Placental pericyte (primary cell): ENCODE results near the gene UBTD1. TPM values are rescaled to one million over a fixed set of nuclear protein-coding genes. Genes with fewer than 3 reads are reported as not detected.

ENCODE experiments used
- total RNA-seq: library from RNA; depleted of rRNA; stranded (reverse); fragments of >200 nt; gene quantifications from 2 replicates; pipeline ENCODE4 v1.2.3, GENCODE V29; 2012

The UBTD1 gene, protein sequence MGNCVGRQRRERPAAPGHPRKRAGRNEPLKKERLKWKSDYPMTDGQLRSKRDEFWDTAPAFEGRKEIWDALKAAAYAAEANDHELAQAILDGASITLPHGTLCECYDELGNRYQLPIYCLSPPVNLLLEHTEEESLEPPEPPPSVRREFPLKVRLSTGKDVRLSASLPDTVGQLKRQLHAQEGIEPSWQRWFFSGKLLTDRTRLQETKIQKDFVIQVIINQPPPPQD
- total RNA-seq: 41.6 and 54.0 TPM in 2 replicates

DNA sequence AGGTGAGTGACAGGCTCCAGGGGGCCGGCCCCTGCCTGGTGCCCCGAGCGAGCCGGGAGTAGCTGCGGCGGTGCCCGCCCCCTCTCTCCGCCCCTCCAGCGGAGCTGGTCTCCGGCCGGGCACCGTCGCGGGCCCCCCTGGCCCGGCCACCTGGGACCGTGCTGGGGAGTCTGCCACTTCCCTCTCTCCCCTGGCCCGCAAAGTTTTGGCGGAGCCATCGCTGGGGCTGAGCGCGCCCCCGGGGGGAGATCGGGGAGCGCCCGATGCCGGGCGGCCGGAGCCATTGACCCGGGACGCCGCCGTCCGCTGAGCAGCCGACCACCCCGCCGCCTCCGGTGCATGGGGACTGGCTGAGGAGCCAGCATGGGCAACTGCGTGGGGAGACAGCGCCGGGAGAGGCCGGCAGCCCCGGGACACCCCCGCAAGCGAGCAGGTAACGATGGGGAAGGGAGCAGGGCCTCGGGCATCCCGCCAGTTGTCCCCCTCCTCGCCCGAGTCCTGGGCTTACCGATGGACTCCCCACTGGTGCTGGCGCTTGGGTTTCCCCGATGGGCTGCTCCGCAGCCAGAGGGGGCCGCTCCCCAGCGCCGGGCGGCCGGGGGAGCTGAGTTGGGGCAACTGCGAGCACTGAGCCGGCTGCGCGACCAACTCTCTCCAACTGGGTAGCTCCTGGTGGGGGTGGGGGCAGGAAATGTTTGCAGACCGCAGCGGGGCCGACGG lies at the start of gene UBTD1:
TSS of gene UBTD1 (plus strand) at position 84 of the 720 bp plus-strand sequence. CDS start at position 364, 280 bp downstream.

DNA sequence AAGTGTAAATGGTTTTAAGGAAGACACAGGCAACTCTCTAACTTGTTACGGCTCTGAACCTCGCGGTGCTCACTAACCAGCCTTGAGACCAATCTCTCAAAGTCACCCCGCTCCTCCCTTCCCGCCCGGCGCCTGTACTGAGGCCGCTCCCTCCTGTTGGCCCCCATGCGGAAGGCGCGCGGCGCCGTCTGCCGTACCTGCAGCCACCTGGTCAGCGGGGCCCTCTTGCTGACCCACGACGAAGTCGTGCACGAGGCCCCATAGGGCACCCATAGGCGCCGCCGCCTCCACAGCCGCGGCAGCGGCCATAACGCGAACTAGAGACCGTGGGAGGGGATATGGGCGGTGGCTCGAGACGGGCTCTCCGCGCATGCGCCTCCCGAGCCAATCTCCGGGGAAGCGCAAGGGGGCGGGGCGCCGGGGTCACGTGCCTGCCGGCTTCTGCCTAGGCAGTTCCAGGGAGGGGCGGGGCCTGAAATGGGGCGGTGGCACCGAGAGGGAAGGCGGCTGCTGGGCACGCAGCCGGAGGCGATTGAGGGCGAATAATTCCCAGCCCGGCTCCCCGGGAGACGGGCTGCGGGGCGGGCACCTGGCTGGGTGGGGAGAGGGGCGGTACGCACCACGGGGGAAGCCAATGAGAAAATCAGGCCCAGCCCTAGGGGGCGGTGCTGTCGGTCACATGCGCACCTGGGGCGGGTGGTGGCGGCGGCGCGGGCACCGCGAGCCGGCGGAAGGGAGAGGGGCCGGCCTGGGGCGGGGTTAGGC lies 466 bp upstream of the UBTD1 start, which contains the start of gene MMS19:
TSS of gene MMS19 (minus strand) at position 347 of the 765 bp plus-strand sequence. CDS start at position 309, 38 bp downstream.

DNA sequence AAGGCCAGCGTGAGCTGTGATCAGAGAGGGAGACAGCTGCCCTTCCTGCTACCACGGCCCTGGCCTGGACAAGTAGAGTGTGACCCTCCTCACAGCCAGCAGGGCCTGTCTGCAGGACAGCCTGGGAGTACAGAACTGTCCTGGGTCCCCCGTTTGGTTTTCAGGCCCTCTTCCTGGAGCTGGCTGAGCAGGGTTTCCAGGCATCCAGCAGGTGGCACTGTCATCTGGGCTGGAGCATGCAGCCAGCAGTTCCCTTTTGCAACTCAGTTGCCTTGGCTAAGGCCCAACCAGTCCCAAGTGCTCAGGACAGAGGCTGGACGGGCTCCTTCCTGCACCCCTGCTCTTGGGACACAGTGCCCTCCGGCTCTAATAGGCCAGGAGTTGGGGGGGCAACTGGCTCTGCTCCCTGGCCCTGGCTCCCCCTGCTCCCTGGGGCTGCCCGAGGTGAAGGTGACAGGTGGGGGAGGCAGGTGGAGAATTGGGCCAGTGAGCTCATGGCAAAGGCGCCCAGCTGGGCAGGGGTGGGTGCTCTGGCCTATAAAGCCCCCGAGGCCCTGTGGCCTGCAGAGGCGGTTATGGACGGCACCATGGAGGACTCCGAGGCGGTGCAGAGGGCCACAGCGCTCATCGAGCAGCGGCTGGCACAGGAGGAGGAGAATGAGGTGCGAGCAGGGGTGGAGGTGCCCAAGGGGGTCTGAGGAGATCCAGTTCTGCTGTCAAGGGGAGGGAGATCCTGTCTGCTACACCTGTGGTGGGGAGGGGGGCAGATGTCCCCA lies 73.7 kb downstream of the UBTD1 start, which contains the start of gene ANKRD2:
TSS of gene ANKRD2 (plus strand) at position 566 of the 776 bp plus-strand sequence. CDS start at position 576, 10 bp downstream.

DNA sequence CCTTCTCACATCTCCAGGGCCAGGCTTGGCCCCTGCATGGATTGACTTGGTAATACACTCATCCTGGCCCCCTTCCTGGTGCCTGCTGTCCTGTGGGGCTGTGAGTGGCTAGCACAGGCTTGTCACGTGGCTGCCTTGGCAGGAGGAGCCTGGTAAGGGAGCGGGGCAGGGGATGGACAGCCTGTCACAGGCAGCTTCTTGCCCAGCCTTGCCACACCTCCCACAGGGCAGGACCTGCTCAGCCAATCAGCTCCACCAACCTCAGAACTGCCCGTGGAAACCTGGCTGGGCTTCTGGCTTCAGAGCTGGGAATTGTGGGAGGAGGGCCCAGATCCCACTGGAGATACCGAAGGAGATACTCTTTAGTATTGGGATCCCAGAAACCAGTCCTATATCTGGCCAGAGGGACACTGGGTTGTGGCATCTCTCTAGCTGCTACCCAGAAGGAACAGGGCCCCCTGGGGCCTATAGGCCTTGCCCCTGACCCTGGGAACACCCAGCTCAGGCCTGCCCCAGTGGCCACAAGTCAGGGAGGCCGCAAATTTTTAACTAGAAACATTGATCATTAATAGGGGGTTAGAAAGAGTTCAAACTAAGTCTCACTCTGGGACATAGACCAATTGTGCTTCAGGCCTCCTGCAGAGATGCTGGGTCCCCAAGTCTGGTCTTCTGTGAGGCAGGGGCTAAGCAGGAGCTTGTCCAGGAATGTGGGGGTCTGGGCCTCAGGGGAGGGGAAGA lies 85.5 kb downstream of the UBTD1 start, which contains the start of gene HOGA1:
TSS of gene HOGA1 (plus strand) at position 330 of the 738 bp plus-strand sequence. CDS start at position 645, 315 bp downstream.

DNA sequence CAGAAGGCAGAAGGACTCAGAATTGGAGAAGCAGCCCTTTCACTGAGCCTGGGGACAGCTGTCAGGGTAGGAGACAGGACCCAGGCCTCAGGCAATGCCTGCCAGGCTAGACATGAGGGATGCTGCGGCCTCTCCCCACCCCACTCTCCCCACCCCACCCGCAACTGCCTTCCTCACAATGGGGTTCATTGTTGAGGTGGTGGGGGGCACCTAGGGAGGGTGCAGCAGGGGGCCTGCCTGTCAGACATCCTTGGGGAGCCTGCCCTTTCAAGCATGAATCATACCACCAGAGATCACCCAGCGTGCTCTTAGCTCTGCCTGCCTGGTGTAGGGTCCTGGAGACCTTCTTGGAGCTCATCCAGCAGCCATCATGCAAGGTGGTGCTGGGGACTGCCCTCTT lies 90.8 kb downstream of the UBTD1 start, which contains the start of gene C10orf62:
TSS of gene C10orf62 (plus strand) at position 243 of the 400 bp plus-strand sequence. CDS start 177 bp downstream, outside the sequence.

Other genes with a start within 250 kb of the UBTD1 start
- gene ARHGAP19, start 206.3 kb upstream of the UBTD1 start, total RNA-seq: 2.8 and 15.2 TPM in 2 replicates
- 0.86 and 1.8 TPM in 2 replicates for gene FRAT1, start 179.7 kb upstream of the UBTD1 start, total RNA-seq
- gene FRAT2, start 164.2 kb upstream of the UBTD1 start, total RNA-seq: 3.9 and 6.0 TPM in 2 replicates
- gene RRP12, start 97.6 kb upstream of the UBTD1 start, total RNA-seq: 31.1 and 50.0 TPM in 2 replicates
- 274 and 654 TPM in 2 replicates for gene PGAM1, start 72.7 kb upstream of the UBTD1 start, total RNA-seq
- 48.1 and 54.1 TPM in 2 replicates for gene EXOSC1, start 52.9 kb upstream of the UBTD1 start, total RNA-seq
- gene ZDHHC16, start 52.7 kb upstream of the UBTD1 start, total RNA-seq: 55.1 and 92.6 TPM in 2 replicates
- 66.7 and 102 TPM in 2 replicates for gene MMS19, start 502 bp upstream of the UBTD1 start, total RNA-seq
- gene ANKRD2, start 73.9 kb downstream of the UBTD1 start, total RNA-seq: not detected in 2 replicates
- gene HOGA1, start 85.5 kb downstream of the UBTD1 start, total RNA-seq: 0.14 and 0.44 TPM in 2 replicates
- not detected in 2 replicates for gene C10orf62, start 90.8 kb downstream of the UBTD1 start, total RNA-seq
- 4.6 and 5.7 TPM in 2 replicates for gene MORN4, start 134.6 kb downstream of the UBTD1 start, total RNA-seq
- 29.5 and 30.2 TPM in 2 replicates for gene PI4K2A, start 141.7 kb downstream of the UBTD1 start, total RNA-seq
- 18.2 and 55.8 TPM in 2 replicates for gene AVPI1, start 188.3 kb downstream of the UBTD1 start, total RNA-seq
- 39.8 and 53.3 TPM in 2 replicates for gene MARVELD1, start 214.8 kb downstream of the UBTD1 start, total RNA-seq
- 24.9 and 31.6 TPM in 2 replicates for gene ZFYVE27, start 238.2 kb downstream of the UBTD1 start, total RNA-seq